ENCODE data around the gene DNAJC27. TPM values are rescaled to one million over a fixed set of nuclear protein-coding genes. Genes with fewer than 3 reads are reported as not detected.

Gene DNAJC27
- total and polyA plus RNA-seq, 2 donors (not counting 1 experiment from before 2014, with no cell fraction given) = 6.0 to 16.6 TPM

- Histone ChIP-seq H3K36me3 (replicated peaks in 1 of 2; ENCODE audit: control extremely low read depth in 1 of 2, control insufficient read depth in 1 of 2, extremely low read depth in 1 of 2, insufficient read depth in 2 of 2, low read length in 1 of 2) (peaks cover 5 to 21% of the 10 kb centered on the region in 2 experiments), H3K79me2 (ENCODE audit: control insufficient read depth, insufficient read depth, low read length) (no peaks in the 10 kb centered on the region), H3K4me1 (ENCODE audit: control insufficient read depth in 2 of 2, insufficient read depth in 2 of 2, low read length in 2 of 2) (no peaks in the 10 kb centered on the region), H4K20me1 (ENCODE audit: control insufficient read depth, insufficient read depth, low read length, poor library complexity, severe bottlenecking) (no peaks in the 10 kb centered on the region), H3K27ac (ENCODE audit: low read length in 2 of 2) (no peak overlapping the region), H2AFZ (ENCODE audit: insufficient read depth, low read depth, low read length, poor library complexity, severe bottlenecking) (no peak overlapping the region), H3K27me3 (replicated peaks in 1 of 4; ENCODE audit: control extremely low read depth in 1 of 4, control insufficient read depth in 3 of 4, insufficient read depth in 4 of 4, low read length in 3 of 4) (no peaks in the 10 kb centered on the region), H3K9me3 (ENCODE audit: control extremely low read depth in 1 of 3, control insufficient read depth in 2 of 3, insufficient read depth in 1 of 3, low read length in 2 of 3) (no peaks in the 10 kb centered on the region), H3K9ac (ENCODE audit: low read length) (no peak overlapping the region), H3K4me3 (ENCODE audit: control extremely low read depth in 1 of 5, extremely low read depth in 1 of 5, insufficient read depth in 1 of 5, low read depth in 2 of 5, low read length in 4 of 5) (no peak overlapping the region), H3K4me2 (replicated peaks; ENCODE audit: low read depth, low read length, poor library complexity, severe bottlenecking) (no peak overlapping the region)
- TF ChIP-seq EZH2 (IDR thresholded peaks at IDR 0.05; ENCODE audit: borderline replicate concordance, insufficient read depth, low read depth, low read length, poor library complexity, severe bottlenecking) (no peak), CTCF (IDR thresholded peaks at IDR 0.05) (no peak)
- intact Hi-C loops (cut with micrococcal nuclease) = no loop called here
- DNase-seq (no peak), ATAC-seq (ENCODE audit: low read depth) (no peak)
- Mint-ChIP-seq H3K27me3 (no peaks in the 10 kb centered on the region), H3K4me1 (no peaks in the 10 kb centered on the region), H3K4me3 (no peak overlapping the region), H3K9me3 (ENCODE audit: insufficient read depth) (no peaks in the 10 kb centered on the region), H3K27ac (no peak overlapping the region)
- CTCF ChIA-PET = no interaction called here
- POLR2A ChIA-PET = interaction anchor here (0.6 kb wide), 2 partner anchors 10 to 654 kb away, joined by 4 read pairs; no protein-coding TSS in a partner anchor
- 100% methylated on average over 1 of the region's 7 CpGs for WGBS (ENCODE audit: insufficient coverage)
Observed at GRCh38 chr2:24943427-24944053, 28.2 kb downstream of the DNAJC27 start.

- Mint-ChIP-seq H3K9me3 (ENCODE audit: insufficient read depth) (no peaks in the 10 kb centered on the region), H3K4me3 (no peak overlapping the region), H3K27me3 (no peaks in the 10 kb centered on the region), H3K4me1 (no peaks in the 10 kb centered on the region), H3K27ac (no peak overlapping the region)
- Histone ChIP-seq H3K4me3 (ENCODE audit: control extremely low read depth in 1 of 5, extremely low read depth in 1 of 5, insufficient read depth in 1 of 5, low read depth in 2 of 5, low read length in 4 of 5) (no peak overlapping the region), H3K27me3 (replicated peaks in 1 of 4; ENCODE audit: control extremely low read depth in 1 of 4, control insufficient read depth in 3 of 4, insufficient read depth in 4 of 4, low read length in 3 of 4) (no peaks in the 10 kb centered on the region), H3K79me2 (ENCODE audit: control insufficient read depth, insufficient read depth, low read length) (no peaks in the 10 kb centered on the region), H3K27ac (ENCODE audit: low read length in 2 of 2) (no peak overlapping the region), H3K9ac (ENCODE audit: low read length) (no peak overlapping the region), H3K9me3 (ENCODE audit: control extremely low read depth in 1 of 3, control insufficient read depth in 2 of 3, insufficient read depth in 1 of 3, low read length in 2 of 3) (no peaks in the 10 kb centered on the region), H3K4me2 (replicated peaks; ENCODE audit: low read depth, low read length, poor library complexity, severe bottlenecking) (no peak overlapping the region), H4K20me1 (ENCODE audit: control insufficient read depth, insufficient read depth, low read length, poor library complexity, severe bottlenecking) (no peaks in the 10 kb centered on the region), H2AFZ (ENCODE audit: insufficient read depth, low read depth, low read length, poor library complexity, severe bottlenecking) (no peak overlapping the region), H3K36me3 (replicated peaks in 1 of 2; ENCODE audit: control extremely low read depth in 1 of 2, control insufficient read depth in 1 of 2, extremely low read depth in 1 of 2, insufficient read depth in 2 of 2, low read length in 1 of 2) (no peaks in the 10 kb centered on the region), H3K4me1 (ENCODE audit: control insufficient read depth in 2 of 2, insufficient read depth in 2 of 2, low read length in 2 of 2) (no peaks in the 10 kb centered on the region)
- TF ChIP-seq CTCF (IDR thresholded peaks at IDR 0.05) (no peak), EZH2 (IDR thresholded peaks at IDR 0.05; ENCODE audit: borderline replicate concordance, insufficient read depth, low read depth, low read length, poor library complexity, severe bottlenecking) (no peak)
- whole genome bisulfite sequencing (ENCODE audit: insufficient coverage) = 100% methylated on average over 2 of the region's 6 CpGs
- intact Hi-C loops (cut with micrococcal nuclease) = no loop called here
- ChIA-PET POLR2A (no interaction called here), CTCF (no interaction called here)
- no peak for DNase-seq
- no peak for ATAC-seq (ENCODE audit: low read depth)
Observed at GRCh38 chr2:24939353-24939752, 32.4 kb downstream of the DNAJC27 start.

All from B cell (primary cell).